HUES48 (cell line): ENCODE results near the gene PLXNA2.

ENCODE experiments used
- H3K27ac ChIP-seq: one replicate; pipeline ENCODE4 v1.7.0; 2013; ENCODE audit warnings: low read depth, low read length, inconsistent platforms
- H3K27me3 ChIP-seq: 2 replicates; pipeline ENCODE4 v1.6.1; 2013; ENCODE audit warnings: mild to moderate bottlenecking, low read length; ENCODE audit not compliant: control insufficient read depth, insufficient read depth
- H3K36me3 ChIP-seq: 2 replicates; pipeline ENCODE4 v1.6.1; 2013; ENCODE audit warnings: low read length; ENCODE audit not compliant: control insufficient read depth, insufficient read depth
- H3K4me1 ChIP-seq: 2 replicates; pipeline ENCODE4 v1.6.1; 2013; ENCODE audit warnings: mild to moderate bottlenecking, low read length; ENCODE audit not compliant: control insufficient read depth, insufficient read depth
- H3K4me3 ChIP-seq: 2 replicates; pipeline ENCODE4 v1.5.1; 2013; ENCODE audit warnings: mild to moderate bottlenecking, low read depth, low read length
- H3K9ac ChIP-seq: 2 replicates; pipeline ENCODE4 v1.6.1; 2013; ENCODE audit warnings: mild to moderate bottlenecking, low read depth, low read length, moderate library complexity
- H3K9me3 ChIP-seq: 2 replicates; pipeline ENCODE4 v1.6.1; 2013; ENCODE audit warnings: low read length; ENCODE audit not compliant: control insufficient read depth, insufficient read depth

The PLXNA2 gene

GRCh38 chr1:208149776-208150514, 94.2 kb downstream of the PLXNA2 start:
- Histone ChIP-seq H3K36me3 (no peaks in the 10 kb centered on the region), H3K4me3 (no peak overlapping the region), H3K9ac (no peak overlapping the region), H3K4me1 (peaks cover 6% of the 10 kb centered on the region; the same call in 1 of the 2 replicates), H3K9me3 (no peaks in the 10 kb centered on the region), H3K27me3 (no peaks in the 10 kb centered on the region), H3K27ac (no peak overlapping the region)

GRCh38 chr1:208149213-208149612, 95.0 kb downstream of the PLXNA2 start:
- Histone ChIP-seq H3K27me3 (no peaks in the 10 kb centered on the region), H3K27ac (no peak overlapping the region), H3K36me3 (no peaks in the 10 kb centered on the region), H3K9ac (no peak overlapping the region), H3K4me1 (peaks cover 6% of the 10 kb centered on the region; the same call in 1 of the 2 replicates), H3K4me3 (no peak overlapping the region), H3K9me3 (no peaks in the 10 kb centered on the region)

- H3K4me1 ChIP-seq: peaks cover 6% of the 10 kb centered on the region; the same call in 1 of the 2 replicates
- H3K27ac ChIP-seq: no peak overlapping the region
- H3K9me3 ChIP-seq: no peaks in the 10 kb centered on the region
- H3K27me3 ChIP-seq: no peaks in the 10 kb centered on the region
- H3K36me3 ChIP-seq: no peaks in the 10 kb centered on the region
- H3K9ac ChIP-seq: no peak overlapping the region
- no peak overlapping the region for H3K4me3 ChIP-seq
Observed at GRCh38 chr1:208148380-208148779, 95.8 kb downstream of the PLXNA2 start.

- Histone ChIP-seq H3K27me3 (no peaks in the 10 kb centered on the region), H3K27ac (no peak overlapping the region), H3K4me1 (peaks cover 6% of the 10 kb centered on the region; the same call in 1 of the 2 replicates), H3K36me3 (no peaks in the 10 kb centered on the region), H3K4me3 (no peak overlapping the region), H3K9ac (no peak overlapping the region), H3K9me3 (no peaks in the 10 kb centered on the region)
Observed at GRCh38 chr1:208146650-208147049, 97.5 kb downstream of the PLXNA2 start.

GRCh38 chr1:208145167-208145566, 99.0 kb downstream of the PLXNA2 start:
- Histone ChIP-seq H3K27ac (no peak overlapping the region), H3K9ac (no peak overlapping the region), H3K4me1 (peaks cover 6% of the 10 kb centered on the region; the same call in 1 of the 2 replicates), H3K9me3 (no peaks in the 10 kb centered on the region), H3K27me3 (no peaks in the 10 kb centered on the region), H3K36me3 (no peaks in the 10 kb centered on the region), H3K4me3 (no peak overlapping the region)

- H3K27me3 ChIP-seq: no peaks in the 10 kb centered on the region
- H3K4me1 ChIP-seq: no peaks in the 10 kb centered on the region
- H3K27ac ChIP-seq: no peak overlapping the region
- H3K9me3 ChIP-seq: no peaks in the 10 kb centered on the region
- H3K9ac ChIP-seq: no peak overlapping the region
- no peak overlapping the region for H3K4me3 ChIP-seq
- H3K36me3 ChIP-seq: no peaks in the 10 kb centered on the region
Observed at GRCh38 chr1:208142590-208143382, 101.4 kb downstream of the PLXNA2 start.

- H3K27ac ChIP-seq: no peak overlapping the region
Observed at GRCh38 chr1:208141610-208142192, 102.5 kb downstream of the PLXNA2 start.

GRCh38 chr1:208139434-208140045, 104.6 kb downstream of the PLXNA2 start:
- Histone ChIP-seq H3K9me3 (no peaks in the 10 kb centered on the region), H3K4me3 (no peak overlapping the region), H3K9ac (no peak overlapping the region), H3K4me1 (peaks cover 8% of the 10 kb centered on the region), H3K36me3 (no peaks in the 10 kb centered on the region), H3K27me3 (no peaks in the 10 kb centered on the region), H3K27ac (no peak overlapping the region)

More at GRCh38 chr1:208141610-208142192, 102.5 kb downstream of the PLXNA2 start:
- Histone ChIP-seq H3K36me3 (no peaks in the 10 kb centered on the region), H3K27me3 (no peaks in the 10 kb centered on the region), H3K4me1 (no peaks in the 10 kb centered on the region), H3K9me3 (no peaks in the 10 kb centered on the region), H3K4me3 (no peak overlapping the region), H3K9ac (no peak overlapping the region)

- H3K9ac ChIP-seq: no peak overlapping the region
- no peaks in the 10 kb centered on the region for H3K27me3 ChIP-seq
- peaks cover 30% of the 10 kb centered on the region for H3K4me1 ChIP-seq
- H3K9me3 ChIP-seq: no peaks in the 10 kb centered on the region
- H3K36me3 ChIP-seq: no peaks in the 10 kb centered on the region
- H3K4me3 ChIP-seq: no peak overlapping the region
- H3K27ac ChIP-seq: no peak overlapping the region
Observed at GRCh38 chr1:208137193-208137592, 107.0 kb downstream of the PLXNA2 start.

- H3K27ac ChIP-seq: no peak overlapping the region
- peaks cover 4% of the 10 kb centered on the region for H3K27me3 ChIP-seq
- H3K4me3 ChIP-seq: no peak overlapping the region
Observed at GRCh38 chr1:208136459-208137182, 107.6 kb downstream of the PLXNA2 start.

More at GRCh38 chr1:208136459-208137182, 107.6 kb downstream of the PLXNA2 start:
- Histone ChIP-seq H3K4me1 (peaks cover 35% of the 10 kb centered on the region), H3K36me3 (no peaks in the 10 kb centered on the region), H3K9me3 (no peaks in the 10 kb centered on the region), H3K9ac (no peak overlapping the region)
